Fibroblast of the aortic adventitia (primary cell): ENCODE data around the gene MAML3. TPM values are rescaled to one million over a fixed set of nuclear protein-coding genes. Genes with fewer than 3 reads are reported as not detected.
A peak's percentile ranks its signal among the peaks of the same experiment; 100 is the strongest.

ENCODE experiments used
- DNase-seq: peaks from one replicate; pipeline ENCODE4 v3.0.0-alpha.2; 2010; ENCODE audit warnings: low read depth
- H3K4me3 ChIP-seq: 2 replicates; pipeline ENCODE4 v1.5.1; 2011; ENCODE audit warnings: low read depth, mild to moderate bottlenecking, control low read depth, low read length, moderate library complexity
- CTCF ChIP-seq: IDR thresholded peaks from 2 replicates; pipeline ENCODE4 v1.5.1; 2011; ENCODE audit warnings: mild to moderate bottlenecking, low read length, control low read depth, inconsistent platforms; ENCODE audit not compliant: insufficient read depth
- total RNA-seq: library from RNA; depleted of rRNA; stranded (reverse); fragments of >200 nt; gene quantifications from 2 replicates; pipeline ENCODE4 v1.2.3, GENCODE V29; 2012; ENCODE audit warnings: low replicate concordance

Gene MAML3
- total RNA-seq, 1 donor: 4.6 TPM

- no peak for TF ChIP-seq CTCF
- no peak for DNase-seq
These were observed 467.0 kb downstream of the MAML3 start for GRCh38 chr4:139686988-139687387.

GRCh38 chr4:139686130-139686529, 467.9 kb downstream of the MAML3 start:
- H3K4me3 ChIP-seq: no peak overlapping the region
- DNase-seq: no peak
- no peak for TF ChIP-seq CTCF

More at GRCh38 chr4:139686988-139687387, 467.0 kb downstream of the MAML3 start:
- no peak overlapping the region for H3K4me3 ChIP-seq

- no peak for TF ChIP-seq CTCF
- no peak overlapping the region for H3K4me3 ChIP-seq
- no peak for DNase-seq
These were observed 468.8 kb downstream of the MAML3 start for GRCh38 chr4:139685180-139685579.

GRCh38 chr4:139684351-139684750, 469.6 kb downstream of the MAML3 start:
- TF ChIP-seq CTCF: no peak
- no peak overlapping the region for H3K4me3 ChIP-seq
- DNase-seq: peak; percentile 25

GRCh38 chr4:139682741-139683151, 471.2 kb downstream of the MAML3 start:
- peak; percentile 56 for DNase-seq
- TF ChIP-seq CTCF: no peak
- H3K4me3 ChIP-seq: no peak overlapping the region

GRCh38 chr4:139682309-139682708, 471.7 kb downstream of the MAML3 start:
- no peak overlapping the region for H3K4me3 ChIP-seq
- no peak for DNase-seq
- TF ChIP-seq CTCF: no peak

- DNase-seq: no peak
- no peak for TF ChIP-seq CTCF
- no peak overlapping the region for H3K4me3 ChIP-seq
These were observed 476.9 kb downstream of the MAML3 start for GRCh38 chr4:139676913-139677585.
